Karpas-422 (cell line): ENCODE measurements around the gene RGS3. TPM values are rescaled to one million over a fixed set of nuclear protein-coding genes. Genes with fewer than 3 reads are reported as not detected.

ENCODE experiments used
- DNase-seq: peaks from one replicate; pipeline ENCODE4 v3.0.0-alpha.2; 2015
- H2AFZ ChIP-seq: fragments of 200-600 bp; sonication (generic); 2 replicates; pipeline ENCODE4 v1.6.1; 2014; ENCODE audit warnings: antibody characterized with exemption, low read length, mixed read lengths
- H3K27ac ChIP-seq: fragments of 200-600 bp; sonication (generic); 2 replicates; pipeline ENCODE4 v1.5.1; 2014; ENCODE audit warnings: mild to moderate bottlenecking, low read length, moderate library complexity
- H3K27me3 ChIP-seq: fragments of 200-600 bp; sonication (generic); 2 replicates; pipeline ENCODE4 v1.6.1; 2014; ENCODE audit warnings: low read length, mixed read lengths
- H3K36me3 ChIP-seq: fragments of 200-600 bp; sonication (generic); 2 replicates; pipeline ENCODE4 v1.6.1; 2014; ENCODE audit warnings: low read length, mixed read lengths; ENCODE audit not compliant: insufficient read depth
- H3K4me1 ChIP-seq: fragments of 200-600 bp; sonication (generic); 2 replicates; pipeline ENCODE4 v1.6.1; 2014; ENCODE audit warnings: mild to moderate bottlenecking, low read length, mixed read lengths
- H3K4me2 ChIP-seq: fragments of 200-600 bp; sonication (generic); 2 replicates; pipeline ENCODE4 v1.6.1; 2014; ENCODE audit warnings: low read length, low read depth, mild to moderate bottlenecking; ENCODE audit not compliant: poor library complexity, severe bottlenecking
- H3K4me3 ChIP-seq: fragments of 200-600 bp; sonication (generic); 2 replicates; pipeline ENCODE4 v1.5.1; 2014; ENCODE audit warnings: mild to moderate bottlenecking, antibody characterized with exemption, low read length, mixed read lengths
- H3K79me2 ChIP-seq: fragments of 200-600 bp; sonication (generic); 2 replicates; pipeline ENCODE4 v1.6.1; 2014; ENCODE audit warnings: mild to moderate bottlenecking, low read length, mixed read lengths
- H3K9ac ChIP-seq: fragments of 200-600 bp; sonication (generic); 2 replicates; pipeline ENCODE4 v1.6.0; 2014; ENCODE audit warnings: low read length
- H3K9me2 ChIP-seq: fragments of 200-600 bp; sonication (generic), shearing (Covaris generic); replicated peaks from 2 replicates; pipeline ENCODE4 v1.6.0; 2014; ENCODE audit warnings: mild to moderate bottlenecking, low read length, moderate library complexity; ENCODE audit not compliant: insufficient read depth
- H3K9me3 ChIP-seq: fragments of 300-700, 200-600 bp; sonication (generic); 2 replicates; pipeline ENCODE4 v1.6.1; 2014; ENCODE audit warnings: low read length, mixed read lengths
- H4K20me1 ChIP-seq: fragments of 200-600 bp; sonication (generic); 2 replicates; pipeline ENCODE4 v1.6.1; 2014; ENCODE audit warnings: mild to moderate bottlenecking, antibody characterized with exemption, low read length, low read depth; ENCODE audit not compliant: insufficient read depth
- total RNA-seq: library from RNA; depleted of rRNA; stranded (reverse); fragments of >200 nt; shearing (Covaris generic); gene quantifications from 2 replicates; pipeline ENCODE4 v1.2.3, GENCODE V29; 2014; ENCODE audit warnings: low replicate concordance; rRNA removed

Gene RGS3
- total RNA-seq, 1 experiment from 2014 or later = 1.3 TPM

DNA sequence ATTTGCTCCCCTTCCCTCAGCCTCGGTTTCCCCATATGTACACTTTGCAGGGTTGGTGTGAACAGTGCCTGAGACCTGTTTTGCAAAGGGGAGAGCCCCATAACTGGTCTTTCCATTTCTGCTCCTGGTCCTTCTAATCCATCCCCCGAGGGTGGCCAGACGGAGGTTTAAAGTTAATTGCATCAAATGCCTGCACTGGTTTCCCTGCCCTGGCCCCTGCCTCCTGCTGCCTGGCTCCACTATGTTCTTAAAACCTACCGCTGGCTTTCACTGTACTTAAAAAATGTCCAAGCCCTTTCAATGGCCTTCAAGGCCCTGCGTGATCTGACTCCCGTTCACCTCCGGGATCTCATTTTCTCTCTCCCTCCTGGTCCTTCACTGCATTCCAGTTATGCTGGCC, 183.0 kb downstream of the RGS3 start:
- Histone ChIP-seq H3K79me2 (no peaks in the 10 kb centered on the region), H3K9ac (no peak overlapping the region), H3K4me1 (no peaks in the 10 kb centered on the region), H3K36me3 (no peaks in the 10 kb centered on the region), H3K9me2 (no peaks in the 10 kb centered on the region), H3K4me2 (no peak overlapping the region), H3K27me3 (no peaks in the 10 kb centered on the region), H3K9me3 (no peaks in the 10 kb centered on the region), H3K27ac (no peak overlapping the region), H3K4me3 (no peak overlapping the region), H4K20me1 (no peaks in the 10 kb centered on the region), H2AFZ (no peak overlapping the region)
- no peak for DNase-seq

Other genes with a start within 250 kb of the RGS3 start
- 23.5 and 65.1 TPM in 2 replicates for gene FKBP15, start 242.4 kb upstream of the RGS3 start, total RNA-seq
- gene SLC31A1, start 242.2 kb upstream of the RGS3 start, total RNA-seq = 8.7 and 13.5 TPM in 2 replicates
- gene CDC26, start 188.2 kb upstream of the RGS3 start, total RNA-seq = 33.4 and 36.0 TPM in 2 replicates
- 22.2 and 24.4 TPM in 2 replicates for gene PRPF4, start 188.1 kb upstream of the RGS3 start, total RNA-seq
- not detected in 2 replicates for gene RNF183, start 160.4 kb upstream of the RGS3 start, total RNA-seq
- gene WDR31, start 123.5 kb upstream of the RGS3 start, total RNA-seq = 0.56 and 1.0 TPM in 2 replicates
- not detected in 2 replicates for gene BSPRY, start 114.2 kb upstream of the RGS3 start, total RNA-seq
- gene HDHD3, start 86.7 kb upstream of the RGS3 start, total RNA-seq = 11.6 and 16.4 TPM in 2 replicates
- 18.1 and 21.0 TPM in 2 replicates for gene ALAD, start 62.4 kb upstream of the RGS3 start, total RNA-seq
- 65.7 and 105 TPM in 2 replicates for gene POLE3, start 53.1 kb upstream of the RGS3 start, total RNA-seq
- 0.82 and 2.2 TPM in 2 replicates for gene C9orf43, start 53.0 kb upstream of the RGS3 start, total RNA-seq